GM10248 (cell line): ENCODE data around the gene EYA2.
"Not testable (repeated sequence)": the region's sequence is repeated elsewhere in the genome, so short reads cannot be mapped to it uniquely, and the experiment has no call there.

Experiments
- CTCF ChIA-PET: fragments of 300-600 bp; sonication (Branson Sonifier 250); formaldehyde crosslinking; extraction: SDS; loops from one replicate; lab custom pipeline; 2021; ENCODE audit warnings: antibody characterized with exemption; lab: Yijun Ruan, JAX
- POLR2A ChIA-PET: fragments of 350-650 bp; sonication (Branson Sonifier 250); formaldehyde crosslinking; extraction: SDS; loops from one replicate; lab custom pipeline; 2020; ENCODE audit warnings: antibody characterized with exemption; lab: Yijun Ruan, JAX
- DNase-seq: peaks from one replicate; pipeline ENCODE4 v3.0.0; 2012; ENCODE audit errors: extremely low spot score
- TF ChIP-seq, protein P1 (sequence below): IDR thresholded peaks from 2 replicates; pipeline ENCODE4 v1.5.1; 2012; ENCODE audit warnings: mild to moderate bottlenecking, low read depth; ENCODE audit errors: extremely low read depth, missing control alignments, control extremely low read depth

The EYA2 gene

DNA sequence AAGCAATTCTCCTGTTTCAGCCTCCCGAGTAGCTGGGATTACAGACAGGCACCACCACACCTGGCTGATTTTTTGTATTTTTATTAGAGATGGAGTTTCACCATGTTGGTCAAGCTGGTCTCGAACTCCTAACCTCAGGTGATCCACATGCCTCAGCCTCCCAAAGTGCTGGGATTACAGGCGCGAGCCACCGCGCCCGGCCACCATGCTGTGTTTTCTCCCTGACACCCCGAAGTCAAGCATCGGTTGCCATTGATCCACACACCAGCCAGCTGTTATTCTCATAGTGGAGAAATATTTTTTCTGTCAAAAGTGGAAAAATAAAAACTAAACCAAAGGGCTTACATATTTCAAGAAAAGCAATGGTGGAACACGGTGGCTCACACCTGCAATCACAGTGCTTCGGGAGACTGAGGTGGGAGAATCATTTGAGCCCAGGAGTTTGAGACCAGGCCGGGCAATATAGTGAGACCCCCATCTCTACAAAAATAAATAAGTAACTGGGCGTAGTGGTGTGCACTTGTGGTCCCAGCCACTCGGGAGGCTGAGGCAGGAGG lies 304.4 kb downstream of the EYA2 start:
- ChIA-PET CTCF (interaction anchor here (0.8 to 8.3 kb wide), 11 partner anchors 7 to 1421 kb away, joined by 3 to 161 read pairs (median 4); no protein-coding TSS in a partner anchor), POLR2A (no interaction called here)
- TF ChIP-seq, protein P1, sequence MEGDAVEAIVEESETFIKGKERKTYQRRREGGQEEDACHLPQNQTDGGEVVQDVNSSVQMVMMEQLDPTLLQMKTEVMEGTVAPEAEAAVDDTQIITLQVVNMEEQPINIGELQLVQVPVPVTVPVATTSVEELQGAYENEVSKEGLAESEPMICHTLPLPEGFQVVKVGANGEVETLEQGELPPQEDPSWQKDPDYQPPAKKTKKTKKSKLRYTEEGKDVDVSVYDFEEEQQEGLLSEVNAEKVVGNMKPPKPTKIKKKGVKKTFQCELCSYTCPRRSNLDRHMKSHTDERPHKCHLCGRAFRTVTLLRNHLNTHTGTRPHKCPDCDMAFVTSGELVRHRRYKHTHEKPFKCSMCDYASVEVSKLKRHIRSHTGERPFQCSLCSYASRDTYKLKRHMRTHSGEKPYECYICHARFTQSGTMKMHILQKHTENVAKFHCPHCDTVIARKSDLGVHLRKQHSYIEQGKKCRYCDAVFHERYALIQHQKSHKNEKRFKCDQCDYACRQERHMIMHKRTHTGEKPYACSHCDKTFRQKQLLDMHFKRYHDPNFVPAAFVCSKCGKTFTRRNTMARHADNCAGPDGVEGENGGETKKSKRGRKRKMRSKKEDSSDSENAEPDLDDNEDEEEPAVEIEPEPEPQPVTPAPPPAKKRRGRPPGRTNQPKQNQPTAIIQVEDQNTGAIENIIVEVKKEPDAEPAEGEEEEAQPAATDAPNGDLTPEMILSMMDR, result no peak
- DNase-seq, result no peak

DNA sequence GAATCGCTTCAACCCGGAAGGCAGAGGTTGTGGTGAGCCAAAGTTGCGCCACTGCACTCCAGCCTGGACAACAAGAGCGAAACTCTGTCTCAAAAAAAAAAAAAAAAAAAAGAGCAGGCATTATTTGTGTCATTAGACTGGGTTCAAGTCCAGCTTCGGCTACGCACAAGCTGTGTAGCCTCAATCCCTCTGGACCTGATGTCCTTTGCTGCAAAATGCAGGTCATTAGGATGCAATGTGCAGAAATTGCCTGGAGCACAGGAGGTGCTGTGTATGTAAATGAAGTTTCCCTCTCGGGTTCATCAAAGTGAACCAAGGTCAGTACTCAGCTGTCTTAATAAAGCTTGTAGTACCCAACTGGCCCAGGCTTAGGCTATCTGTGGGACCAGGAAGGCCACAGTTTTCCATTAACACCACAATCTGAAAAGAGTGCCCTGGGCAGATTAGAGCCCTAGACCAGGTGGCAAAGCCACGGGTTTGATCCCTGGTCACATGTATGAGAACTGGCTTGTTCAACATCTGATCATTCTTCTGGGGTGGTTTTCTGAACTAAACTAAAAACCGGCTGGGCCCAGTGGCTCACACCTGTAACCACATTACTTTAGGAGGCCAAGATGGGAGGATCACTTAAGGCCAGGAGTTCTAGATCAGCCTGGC lies 306.6 kb downstream of the EYA2 start:
- CTCF ChIA-PET, result interaction anchor here (0.9 to 8.6 kb wide), 5 partner anchors 12 to 181 kb away, joined by 3 to 94 read pairs (median 5); no protein-coding TSS in a partner anchor
- DNase-seq, result no peak
- TF ChIP-seq, protein P1, result no peak
- POLR2A ChIA-PET, result no interaction called here

DNA sequence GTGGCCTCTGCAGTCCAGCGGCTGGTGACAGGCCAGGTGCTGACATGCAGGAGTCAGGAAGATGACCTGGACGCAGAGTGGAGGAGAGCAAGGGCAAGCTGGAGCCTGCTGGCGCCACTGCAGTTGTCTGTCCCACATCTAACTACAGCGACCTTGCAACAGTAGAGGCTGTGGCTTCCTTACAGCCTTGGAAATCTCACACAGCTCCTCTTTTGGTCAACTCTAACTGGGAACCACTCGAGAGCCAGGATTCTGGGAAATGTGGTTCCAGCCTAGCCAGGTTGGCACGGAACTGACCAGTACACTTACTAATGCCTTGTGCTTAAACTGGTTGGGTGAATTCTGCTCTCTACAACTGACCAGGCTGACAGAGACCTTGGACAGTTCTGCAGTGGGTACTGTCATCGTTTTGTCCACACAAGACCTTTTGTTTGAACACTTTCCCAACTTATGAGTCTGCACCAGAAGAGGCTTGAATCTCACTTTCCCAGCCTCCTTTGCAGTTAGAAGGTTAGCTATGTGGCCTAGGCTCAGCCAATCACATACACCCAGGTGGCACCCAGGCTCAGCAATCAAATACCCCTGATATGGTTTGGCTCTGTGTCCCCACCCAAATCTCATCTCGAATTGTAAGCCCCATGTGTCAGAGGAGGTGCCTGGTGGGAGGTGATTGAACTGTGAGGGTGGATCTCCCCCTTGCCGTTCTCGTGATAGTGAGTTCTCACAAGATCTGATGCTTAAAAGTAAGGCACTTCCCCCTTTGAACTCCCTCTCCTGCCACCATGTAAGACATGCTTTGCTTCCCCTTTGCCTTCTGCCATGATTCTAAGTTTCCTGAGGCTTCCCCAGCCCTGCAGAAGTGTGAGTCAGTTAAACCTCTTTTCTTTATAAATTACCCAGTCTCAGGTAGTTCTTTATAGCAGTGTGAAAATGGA lies 308.4 kb downstream of the EYA2 start:
- POLR2A ChIA-PET, result interaction anchor here (0.9 kb wide), 1 partner anchor 156 kb away, joined by 3 read pairs; no protein-coding TSS in a partner anchor

DNA sequence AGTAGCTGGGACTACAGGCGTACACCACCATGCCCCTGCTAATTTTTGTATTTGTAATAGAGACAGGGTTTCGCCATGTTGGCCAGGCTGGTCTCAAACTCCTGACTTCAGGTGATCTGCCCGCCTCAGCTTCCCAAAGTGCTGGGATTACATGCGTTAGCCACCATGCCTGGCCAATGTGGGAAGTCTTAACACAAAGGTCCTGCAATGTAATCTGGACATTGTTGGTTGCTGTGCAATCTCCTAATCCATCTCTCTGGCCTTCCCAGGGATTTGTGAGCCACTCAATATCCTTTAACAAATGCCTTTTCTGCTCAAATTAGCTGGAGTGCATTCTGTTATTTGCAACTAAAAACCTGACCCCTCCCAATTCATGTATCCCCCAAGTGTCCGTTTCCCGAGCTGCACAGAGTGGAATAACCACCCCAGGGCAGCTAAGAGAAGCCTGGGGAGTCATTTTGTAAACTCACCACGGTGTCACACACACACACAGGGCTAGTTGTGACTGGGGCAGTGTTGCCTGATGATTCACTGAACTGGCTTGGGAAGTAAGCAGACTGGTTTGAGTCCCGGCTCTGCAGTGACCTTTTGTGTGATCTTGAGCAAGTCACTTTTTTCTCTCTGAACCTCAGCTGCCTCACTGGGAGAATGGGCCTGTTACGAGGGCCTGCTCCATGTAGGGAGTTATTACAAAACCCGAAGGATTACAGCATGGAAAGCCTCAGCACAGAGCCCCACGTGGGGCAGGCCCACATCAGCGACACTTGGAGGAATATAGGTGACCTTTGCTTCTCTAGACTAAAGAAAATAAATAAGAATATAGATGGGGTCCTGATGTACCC lies 309.6 kb downstream of the EYA2 start:
- CTCF ChIA-PET, result interaction anchor here (1.4 to 8.6 kb wide), 6 partner anchors 7 to 178 kb away, joined by 3 to 94 read pairs (median 14); no protein-coding TSS in a partner anchor
- TF ChIP-seq, protein P1, result no peak
- POLR2A ChIA-PET, result interaction anchor here (0.9 kb wide), 1 partner anchor 155 kb away, joined by 3 read pairs; no protein-coding TSS in a partner anchor
- DNase-seq, result no peak

More for the DNA sequence above, 308.4 kb downstream of the EYA2 start:
- CTCF ChIA-PET, result interaction anchor here (1.3 to 8.6 kb wide), 6 partner anchors 9 to 180 kb away, joined by 3 to 94 read pairs (median 6); no protein-coding TSS in a partner anchor
- no peak for DNase-seq
- TF ChIP-seq, protein P1, result no peak

DNA sequence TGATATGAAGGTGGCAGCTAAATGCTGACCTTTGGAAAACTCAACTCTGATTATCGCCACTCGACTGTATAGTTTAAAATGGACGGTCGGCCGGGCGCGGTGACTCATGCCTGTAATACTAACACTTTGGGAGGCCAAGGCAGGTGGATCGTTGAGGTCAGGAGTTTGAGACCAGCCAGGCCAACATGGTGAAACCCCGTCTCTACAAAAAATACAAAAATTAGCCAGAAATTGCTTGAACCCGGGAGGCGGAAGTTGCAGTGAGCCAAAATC lies 310.1 kb downstream of the EYA2 start:
- DNase-seq, POLR2A ChIA-PET: not testable (repeated sequence)
- CTCF ChIA-PET, result interaction anchor here (1.4 to 8.6 kb wide), 7 partner anchors 7 to 178 kb away, joined by 3 to 94 read pairs (median 12); no protein-coding TSS in a partner anchor

DNA sequence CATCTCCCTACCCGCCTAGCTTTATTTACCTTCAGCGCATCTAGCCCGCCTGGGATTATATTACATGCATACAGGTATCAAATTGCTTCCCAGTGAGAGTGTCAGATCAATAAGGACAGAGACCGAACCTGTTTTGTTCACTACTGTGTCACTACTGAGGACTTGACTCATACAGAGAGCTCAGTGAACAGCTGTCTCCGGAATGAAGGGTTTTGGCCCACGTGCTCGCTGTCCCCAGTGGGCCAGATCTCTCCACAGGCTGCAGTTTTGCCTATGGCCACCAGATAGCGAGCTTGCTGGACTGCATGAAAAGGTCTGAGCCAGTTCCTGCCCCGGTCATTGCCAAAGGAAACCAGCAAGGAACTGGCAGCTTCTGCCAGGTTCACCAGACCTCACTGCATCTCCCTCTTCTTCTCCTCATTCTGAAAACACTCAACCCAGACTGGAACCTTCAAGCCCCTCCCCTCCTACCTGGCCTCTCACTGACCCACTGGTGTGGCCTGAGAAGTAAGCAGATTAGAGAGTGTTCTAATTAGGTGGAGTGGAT lies 311.0 kb downstream of the EYA2 start:
- TF ChIP-seq, protein P1, result peak; percentile 59
- peak; percentile 70 for DNase-seq
- ChIA-PET POLR2A (no interaction called here), CTCF (interaction anchor here (0.8 to 8.6 kb wide), 14 partner anchors 8 to 177 kb away, joined by 3 to 94 read pairs (median 6); no protein-coding TSS in a partner anchor)

DNA sequence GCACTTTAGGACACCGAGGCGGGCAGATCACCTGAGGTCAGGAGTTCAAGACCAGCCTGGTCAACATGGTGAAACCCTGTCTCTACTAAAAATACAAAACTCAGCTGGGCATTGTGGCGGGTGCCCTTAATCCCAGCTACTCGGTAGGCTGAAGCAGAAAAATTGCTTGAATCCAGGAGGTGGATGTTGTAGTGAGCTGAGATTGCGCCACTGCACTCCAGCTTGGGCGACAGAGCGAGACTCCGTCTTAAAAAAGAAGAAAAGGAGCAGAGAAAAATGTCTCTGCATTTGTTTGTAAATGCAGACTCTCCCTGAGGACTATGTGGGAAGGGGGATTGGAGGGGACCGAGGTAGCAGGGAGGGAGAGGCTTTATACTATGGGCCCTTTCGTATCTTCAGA lies 311.9 kb downstream of the EYA2 start:
- POLR2A ChIA-PET, DNase-seq: not testable (repeated sequence)
- CTCF ChIA-PET, result interaction anchor here (1.1 to 8.6 kb wide), 9 partner anchors 9 to 176 kb away, joined by 3 to 94 read pairs (median 6); no protein-coding TSS in a partner anchor
